ENCODE measurements around the gene LRMDA. TPM values are rescaled to one million over a fixed set of nuclear protein-coding genes. Genes with fewer than 3 reads are reported as not detected.

LRMDA gene
- total RNA-seq, 1 experiment from 2014 or later = 4.8 TPM

DNA sequence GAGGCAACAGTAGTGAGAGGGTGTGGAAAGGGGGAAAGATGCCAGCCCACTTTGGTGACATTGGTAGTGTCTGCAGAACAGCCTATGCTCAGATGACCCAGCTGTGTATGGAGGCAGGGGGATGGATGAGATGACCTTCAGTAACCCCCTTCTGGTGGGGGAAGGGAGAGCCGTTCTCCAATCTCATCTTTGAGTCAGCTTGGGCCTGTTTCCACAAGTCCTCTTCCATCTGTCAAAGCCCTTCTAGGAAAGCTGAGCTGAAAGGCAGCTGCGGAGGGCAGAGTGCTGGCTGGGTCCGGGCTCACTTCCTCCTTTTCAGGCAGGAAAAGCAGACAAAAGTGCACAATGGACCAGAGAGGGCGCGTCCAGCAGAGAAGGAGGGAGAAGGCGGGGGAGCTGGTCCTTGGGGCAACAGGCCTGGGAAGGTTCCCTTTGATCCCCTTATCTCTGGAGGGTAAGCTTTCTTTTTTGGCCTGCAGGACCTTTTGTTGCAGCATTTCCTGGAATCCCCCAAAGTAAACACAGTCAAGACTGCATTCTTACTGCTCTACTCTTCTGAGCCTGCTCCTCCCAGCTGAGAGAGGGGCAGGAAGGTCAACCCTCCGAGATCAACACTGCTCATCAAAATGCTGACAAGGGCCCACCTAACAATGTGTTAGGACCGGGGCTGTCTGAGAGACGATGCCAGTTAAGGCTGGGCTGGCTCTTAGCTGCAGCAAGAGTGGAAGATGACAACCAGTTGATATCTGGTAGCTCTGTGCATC lies 1.2 kb upstream of the LRMDA start:
- ATAC-seq = peak; percentile 11; the same call in 1 of the 2 replicates
- Histone ChIP-seq H3K27ac (ENCODE audit: low read depth, low read length) (no peak overlapping the region), H3K79me2 (ENCODE audit: insufficient read depth, low read length) (no peaks in the 10 kb centered on the region), H3K4me2 (ENCODE audit: low read length) (peak overlapping the region; percentile 37), H3K27me3 (ENCODE audit: insufficient read depth, low read length) (no peaks in the 10 kb centered on the region), H3K9me3 (ENCODE audit: control insufficient read depth in 1 of 2, insufficient read depth in 1 of 2, low read depth in 1 of 2, low read length in 2 of 2) (no peaks in the 10 kb centered on the region), H4K20me1 (ENCODE audit: insufficient read depth) (no peaks in the 10 kb centered on the region), H3K9me2 (ENCODE audit: insufficient read depth) (no peaks in the 10 kb centered on the region), H3K36me3 (ENCODE audit: control insufficient read depth in 1 of 2, insufficient read depth in 2 of 2, low read length in 2 of 2) (no peaks in the 10 kb centered on the region), H3K9ac (ENCODE audit: low read length) (no peak overlapping the region), H2AFZ (ENCODE audit: low read depth, low read length, poor library complexity, severe bottlenecking) (no peak overlapping the region), H3K4me3 (replicated peaks in 1 of 2; ENCODE audit: low read depth in 1 of 2, low read length in 2 of 2) (no peak overlapping the region), H3K4me1 (ENCODE audit: control insufficient read depth in 1 of 2, insufficient read depth in 2 of 2, low read length in 2 of 2) (peaks cover 18 to 44% of the 10 kb centered on the region in 2 experiments)
- ChIA-PET POLR2A (no interaction called here), RAD21 (ENCODE audit: low non-redundant PET in 1 of 2, low total read pairs in 2 of 2, uncharacterized antibody in 2 of 2, unreplicated experiment in 2 of 2) (no interaction called here), CTCF (no interaction called here)
- intact Hi-C loops (cut with micrococcal nuclease) = no loop called here
- TF ChIP-seq EZH2 (IDR thresholded peaks at IDR 0.05) (no peak), YY1 (IDR thresholded peaks at IDR 0.05; ENCODE audit: extremely low read depth, insufficient replicate concordance, low read depth, low read length) (no peak), ZFX (IDR thresholded peaks at IDR 0.05) (no peak), ATF3 (IDR thresholded peaks at IDR 0.05) (no peak), CBX3 (IDR thresholded peaks at IDR 0.05; ENCODE audit: low read depth) (no peak), TCF7L2 (IDR thresholded peaks at IDR 0.05; ENCODE audit: borderline replicate concordance, extremely low read depth, insufficient read depth, insufficient read length) (no peak), EGR1 (IDR thresholded peaks at IDR 0.05; ENCODE audit: low read depth) (no peak), ZBTB33 (IDR thresholded peaks at IDR 0.05; ENCODE audit: extremely low read depth, insufficient replicate concordance, low read length) (no peak), FOSL1 (IDR thresholded peaks at IDR 0.05; ENCODE audit: low read depth) (no peak), SIN3A (IDR thresholded peaks at IDR 0.05; ENCODE audit: low read depth) (no peak), POLR2AphosphoS5 (IDR thresholded peaks at IDR 0.05; ENCODE audit: low read depth, low read length) (no peak), RAD21 (IDR thresholded peaks at IDR 0.05; ENCODE audit: low read depth) (no peak), JUND (IDR thresholded peaks at IDR 0.05) (no peak), ELF1 (IDR thresholded peaks at IDR 0.05; ENCODE audit: borderline replicate concordance, low read depth) (no peak), CTCF (IDR thresholded peaks at IDR 0.05 in 2 of 3, conservative IDR thresholded peaks at IDR 0.05 in 1 of 3; ENCODE audit: borderline replicate concordance in 1 of 3, insufficient read depth in 1 of 3, low read depth in 2 of 3, low read length in 2 of 3) (no peak), ZNF274 (IDR thresholded peaks at IDR 0.05; ENCODE audit: low read depth, low read length) (no peak), EZH2phosphoT487 (IDR thresholded peaks at IDR 0.05; ENCODE audit: borderline replicate concordance) (no peak)
- TF ChIP-seq, protein P1, sequence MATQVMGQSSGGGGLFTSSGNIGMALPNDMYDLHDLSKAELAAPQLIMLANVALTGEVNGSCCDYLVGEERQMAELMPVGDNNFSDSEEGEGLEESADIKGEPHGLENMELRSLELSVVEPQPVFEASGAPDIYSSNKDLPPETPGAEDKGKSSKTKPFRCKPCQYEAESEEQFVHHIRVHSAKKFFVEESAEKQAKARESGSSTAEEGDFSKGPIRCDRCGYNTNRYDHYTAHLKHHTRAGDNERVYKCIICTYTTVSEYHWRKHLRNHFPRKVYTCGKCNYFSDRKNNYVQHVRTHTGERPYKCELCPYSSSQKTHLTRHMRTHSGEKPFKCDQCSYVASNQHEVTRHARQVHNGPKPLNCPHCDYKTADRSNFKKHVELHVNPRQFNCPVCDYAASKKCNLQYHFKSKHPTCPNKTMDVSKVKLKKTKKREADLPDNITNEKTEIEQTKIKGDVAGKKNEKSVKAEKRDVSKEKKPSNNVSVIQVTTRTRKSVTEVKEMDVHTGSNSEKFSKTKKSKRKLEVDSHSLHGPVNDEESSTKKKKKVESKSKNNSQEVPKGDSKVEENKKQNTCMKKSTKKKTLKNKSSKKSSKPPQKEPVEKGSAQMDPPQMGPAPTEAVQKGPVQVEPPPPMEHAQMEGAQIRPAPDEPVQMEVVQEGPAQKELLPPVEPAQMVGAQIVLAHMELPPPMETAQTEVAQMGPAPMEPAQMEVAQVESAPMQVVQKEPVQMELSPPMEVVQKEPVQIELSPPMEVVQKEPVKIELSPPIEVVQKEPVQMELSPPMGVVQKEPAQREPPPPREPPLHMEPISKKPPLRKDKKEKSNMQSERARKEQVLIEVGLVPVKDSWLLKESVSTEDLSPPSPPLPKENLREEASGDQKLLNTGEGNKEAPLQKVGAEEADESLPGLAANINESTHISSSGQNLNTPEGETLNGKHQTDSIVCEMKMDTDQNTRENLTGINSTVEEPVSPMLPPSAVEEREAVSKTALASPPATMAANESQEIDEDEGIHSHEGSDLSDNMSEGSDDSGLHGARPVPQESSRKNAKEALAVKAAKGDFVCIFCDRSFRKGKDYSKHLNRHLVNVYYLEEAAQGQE (IDR thresholded peaks at IDR 0.05; ENCODE audit: low read depth) = no peak
- TF ChIP-seq, protein P2, sequence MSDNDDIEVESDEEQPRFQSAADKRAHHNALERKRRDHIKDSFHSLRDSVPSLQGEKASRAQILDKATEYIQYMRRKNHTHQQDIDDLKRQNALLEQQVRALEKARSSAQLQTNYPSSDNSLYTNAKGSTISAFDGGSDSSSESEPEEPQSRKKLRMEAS (IDR thresholded peaks at IDR 0.05) = no peak
- no peak for DNase-seq (ENCODE audit: low read depth, low spot score)
- BruUV-seq (replicated peaks) = no TSS peak

Measured in HCT116 (cell line).